Mesendoderm (in vitro differentiated cells): ENCODE results near the gene PPP3R1.

Source experiments
- DNase-seq: peaks from one replicate; pipeline ENCODE4 v3.0.0; 2013
- H2AK5ac ChIP-seq: 2 replicates; pipeline ENCODE4 v1.6.1; 2013; ENCODE audit warnings: low read length, inconsistent platforms
- H2BK120ac ChIP-seq: 2 replicates; pipeline ENCODE4 v1.6.1; 2013; ENCODE audit warnings: low read depth, mild to moderate bottlenecking, low read length, moderate library complexity, mixed read lengths
- H2BK15ac ChIP-seq: replicated peaks from 2 replicates; pipeline ENCODE4 v1.6.1; 2013; ENCODE audit warnings: low read depth, mild to moderate bottlenecking, moderate library complexity
- H2BK5ac ChIP-seq: 2 replicates; pipeline ENCODE4 v1.6.1; 2013; ENCODE audit warnings: low read length, inconsistent platforms
- H3K18ac ChIP-seq: 2 replicates; pipeline ENCODE4 v1.6.1; 2013; ENCODE audit warnings: mild to moderate bottlenecking, low read length, mixed read lengths
- H3K23ac ChIP-seq: one replicate; pipeline ENCODE4 v1.6.1; 2013; ENCODE audit warnings: low read length
- H3K27ac ChIP-seq: 2 replicates; pipeline ENCODE4 v1.5.1; 2013; ENCODE audit warnings: low read depth, mild to moderate bottlenecking, inconsistent platforms, low read length, moderate library complexity
- H3K27me3 ChIP-seq: 2 replicates; pipeline ENCODE4 v1.6.1; 2013; ENCODE audit warnings: low read length, control low read depth, mild to moderate bottlenecking, inconsistent platforms; ENCODE audit not compliant: insufficient read depth, poor library complexity
- H3K36me3 ChIP-seq: 2 replicates; pipeline ENCODE4 v1.6.1; 2013; ENCODE audit warnings: low read length, inconsistent platforms; ENCODE audit not compliant: control insufficient read depth, insufficient read depth
- H3K4ac ChIP-seq: one replicate; pipeline ENCODE4 v1.6.1; 2013; ENCODE audit warnings: low read depth, mild to moderate bottlenecking, low read length, moderate library complexity
- H3K4me1 ChIP-seq: 2 replicates; pipeline ENCODE4 v1.6.1; 2013; ENCODE audit warnings: low read depth, low read length, inconsistent platforms; ENCODE audit not compliant: control insufficient read depth
- H3K4me2 ChIP-seq: 2 replicates; pipeline ENCODE4 v1.6.1; 2013; ENCODE audit warnings: low read length
- H3K4me3 ChIP-seq: 2 replicates; pipeline ENCODE4 v1.5.1; 2013; ENCODE audit warnings: mild to moderate bottlenecking, low read length
- H3K56ac ChIP-seq: one replicate; pipeline ENCODE4 v1.6.1; 2013; ENCODE audit warnings: low read length
- H3K79me1 ChIP-seq: 2 replicates; pipeline ENCODE4 v1.6.1; 2013; ENCODE audit warnings: low read length, inconsistent platforms
- H3K79me2 ChIP-seq: 2 replicates; pipeline ENCODE4 v1.6.1; 2013; ENCODE audit warnings: mild to moderate bottlenecking, low read length; ENCODE audit not compliant: control insufficient read depth, insufficient read depth
- H3K9ac ChIP-seq: 2 replicates; pipeline ENCODE4 v1.6.1; 2013; ENCODE audit warnings: low read length, inconsistent platforms
- H4K5ac ChIP-seq: one replicate; pipeline ENCODE4 v1.6.1; 2013; ENCODE audit warnings: low read length
- H4K8ac ChIP-seq: one replicate; pipeline ENCODE4 v1.6.1; 2013; ENCODE audit warnings: low read depth, mild to moderate bottlenecking, control low read depth, low read length, moderate library complexity
- WGBS: extraction: QIAGEN DNeasy Blood & Tissue Kit; methylation state at CpG from one replicate; pipeline ENCODE4 v1.1.7; 2013; ENCODE audit warnings: low lambda C conversion rate, missing lambda C conversion rate; ENCODE audit not compliant: insufficient coverage; ENCODE audit errors: extremely low coverage; 5-methylcytosine and 5-hydroxymethylcytosine counted together

Gene PPP3R1

GRCh38 chr2:68253219-68254068 is 1.1 kb upstream of the PPP3R1 start:
- Histone ChIP-seq H3K18ac (peak overlapping the region; percentile 5), H3K36me3 (no peaks in the 10 kb centered on the region), H3K4me3 (peak overlapping the region; percentile 87), H2AK5ac (no peak overlapping the region), H3K56ac (peak overlapping the region; percentile 97), H2BK15ac (no peak overlapping the region), H3K4me2 (peak overlapping the region; percentile 44), H3K79me1 (no peaks in the 10 kb centered on the region), H2BK5ac (peak overlapping the region; percentile 1), H3K4ac (peak overlapping the region; percentile 46), H3K9ac (peak overlapping the region; percentile 94), H3K23ac (no peak overlapping the region), H2BK120ac (no peak overlapping the region), H4K5ac (no peak overlapping the region), H3K79me2 (peaks cover 26% of the 10 kb centered on the region), H3K4me1 (peaks cover 6% of the 10 kb centered on the region), H3K27ac (peak overlapping the region; percentile 86), H4K8ac (no peak overlapping the region), H3K27me3 (no peaks in the 10 kb centered on the region)
- DNase-seq, result peak; percentile 42
- no CpG with 5 or more reads among the region's 15 CpGs for WGBS

- Histone ChIP-seq H3K27me3 (no peaks in the 10 kb centered on the region), H4K8ac (peak overlapping the region; percentile 16), H3K56ac (peak overlapping the region; percentile 97), H3K23ac (no peak overlapping the region), H3K27ac (peak overlapping the region; percentile 99), H2AK5ac (no peak overlapping the region), H3K4me1 (peaks cover 15% of the 10 kb centered on the region), H2BK5ac (peak overlapping the region; percentile 32), H3K9ac (peak overlapping the region; percentile 96), H2BK15ac (no peak overlapping the region), H3K4me3 (peak overlapping the region; percentile 77), H3K4ac (peak overlapping the region; percentile 100), H3K79me1 (peaks cover 3% of the 10 kb centered on the region), H3K18ac (peak overlapping the region; percentile 91), H2BK120ac (peak overlapping the region; percentile 33), H4K5ac (no peak overlapping the region), H3K4me2 (no peak overlapping the region), H3K79me2 (peaks cover 41% of the 10 kb centered on the region), H3K36me3 (no peaks in the 10 kb centered on the region)
- WGBS, result no CpG with 5 or more reads among the region's 78 CpGs
- DNase-seq, result peak; percentile 37
These were observed 405 bp downstream of the PPP3R1 start for GRCh38 chr2:68251855-68252399.

- no CpG with 5 or more reads among the region's 41 CpGs for WGBS
- peak overlapping the region; percentile 95 for H3K56ac ChIP-seq
- peaks cover 8% of the 10 kb centered on the region for H3K79me1 ChIP-seq
- H3K27ac ChIP-seq, result peak overlapping the region; percentile 99
- H3K4me1 ChIP-seq, result peaks cover 21% of the 10 kb centered on the region
- no peaks in the 10 kb centered on the region for H3K36me3 ChIP-seq
- H3K4ac ChIP-seq, result peak overlapping the region; percentile 100
- H3K4me3 ChIP-seq, result peak overlapping the region; percentile 92
- peak overlapping the region; percentile 91 for H3K18ac ChIP-seq
- no peak overlapping the region for H4K5ac ChIP-seq
- H3K23ac ChIP-seq, result peak overlapping the region; percentile 3
- H3K4me2 ChIP-seq, result peak overlapping the region; percentile 60
- no peaks in the 10 kb centered on the region for H3K27me3 ChIP-seq
- DNase-seq, result peak; percentile 90
- H2AK5ac ChIP-seq, result peak overlapping the region; percentile 37
- H4K8ac ChIP-seq, result no peak overlapping the region
- H2BK120ac ChIP-seq, result no peak overlapping the region
- peaks cover 48% of the 10 kb centered on the region for H3K79me2 ChIP-seq
- H2BK15ac ChIP-seq, result no peak overlapping the region
- H3K9ac ChIP-seq, result peak overlapping the region; percentile 96
- peak overlapping the region; percentile 54 for H2BK5ac ChIP-seq
These were observed 1.0 kb downstream of the PPP3R1 start for GRCh38 chr2:68251187-68251854.

GRCh38 chr2:68250652-68251186 is 1.6 kb downstream of the PPP3R1 start:
- WGBS, result no CpG with 5 or more reads among the region's 15 CpGs
- no peak overlapping the region for H2BK15ac ChIP-seq

GRCh38 chr2:68250196-68250595 is 2.1 kb downstream of the PPP3R1 start:
- Histone ChIP-seq H3K27ac (no peak overlapping the region), H4K8ac (no peak overlapping the region), H3K79me1 (peaks cover 8% of the 10 kb centered on the region), H3K36me3 (no peaks in the 10 kb centered on the region), H3K18ac (no peak overlapping the region), H3K4me1 (peaks cover 21% of the 10 kb centered on the region), H3K4me2 (peak overlapping the region; percentile 12), H3K4me3 (no peak overlapping the region), H2AK5ac (no peak overlapping the region), H4K5ac (no peak overlapping the region), H3K4ac (no peak overlapping the region), H3K79me2 (peaks cover 54% of the 10 kb centered on the region), H2BK5ac (no peak overlapping the region), H3K23ac (no peak overlapping the region), H2BK120ac (no peak overlapping the region), H3K27me3 (no peaks in the 10 kb centered on the region), H3K56ac (no peak overlapping the region), H3K9ac (peak overlapping the region; percentile 96), H2BK15ac (no peak overlapping the region)
- no peak for DNase-seq
- no CpG with 5 or more reads among the region's 5 CpGs for WGBS

More at GRCh38 chr2:68250652-68251186, 1.6 kb downstream of the PPP3R1 start:
- H3K18ac ChIP-seq, result no peak overlapping the region
- no peak overlapping the region for H4K5ac ChIP-seq
- H3K4me1 ChIP-seq, result peaks cover 21% of the 10 kb centered on the region
- H4K8ac ChIP-seq, result no peak overlapping the region
- H3K4me2 ChIP-seq, result peak overlapping the region; percentile 60
- no peak overlapping the region for H3K23ac ChIP-seq
- H2BK120ac ChIP-seq, result no peak overlapping the region
- H3K4me3 ChIP-seq, result peak overlapping the region; percentile 92
- no peak overlapping the region for H2BK5ac ChIP-seq
- H3K9ac ChIP-seq, result peak overlapping the region; percentile 96
- peak overlapping the region; percentile 99 for H3K27ac ChIP-seq
- H3K36me3 ChIP-seq, result no peaks in the 10 kb centered on the region
- H2AK5ac ChIP-seq, result no peak overlapping the region
- H3K79me1 ChIP-seq, result peaks cover 8% of the 10 kb centered on the region
- H3K27me3 ChIP-seq, result no peaks in the 10 kb centered on the region
- peaks cover 52% of the 10 kb centered on the region for H3K79me2 ChIP-seq
- H3K56ac ChIP-seq, result peak overlapping the region; percentile 95
- no peak for DNase-seq
- no peak overlapping the region for H3K4ac ChIP-seq
